HCT116 (cell line): ENCODE measurements around the gene ZNF213. TPM values are rescaled to one million over a fixed set of nuclear protein-coding genes. Genes with fewer than 3 reads are reported as not detected.

ENCODE experiments used
- ATAC-seq: fragments of 200-7000 bp; cut with Tn5 transposase; 2 replicates; pipeline ENCODE4 v1.9.1; 2020; ENCODE audit warnings: mild to moderate bottlenecking, moderate library complexity
- BruUV-seq: library from RNA; stranded (reverse); fragments of 400-500 nt; replicated peaks from 2 replicates; lab custom pipeline; 2021; lab: Mats Ljungman, UMichigan
- CTCF ChIA-PET: fragments of 300-600 bp; sonication (Branson Sonifier 250); formaldehyde crosslinking; loops from one replicate; lab custom pipeline; 2021; ENCODE audit warnings: antibody characterized with exemption; lab: Charles Lee
- POLR2A ChIA-PET: fragments of 300-600, 350-600 bp; sonication (Branson Sonifier 250); formaldehyde crosslinking; loops from one replicate; lab custom pipeline; 2021; ENCODE audit warnings: antibody characterized with exemption; lab: Charles Lee
- RAD21 ChIA-PET, 2 experiments: fragments of 300-600 bp; sonication (Branson Sonifier 250); formaldehyde crosslinking; loops; one replicate each; lab custom pipeline; 2023; ENCODE audit warnings: low total read pairs in 2 of 2; ENCODE audit not compliant: uncharacterized antibody in 2 of 2, unreplicated experiment in 2 of 2, low non-redundant PET in 1 of 2; lab: Charles Lee
- DNase-seq: peaks from one replicate; pipeline ENCODE4 v3.0.0-alpha.2; 2010; ENCODE audit warnings: low read depth, low spot score
- H2AFZ ChIP-seq: fragments of 200-600 bp; shearing (Covaris generic), sonication (generic); 2 replicates; pipeline ENCODE4 v1.6.1; 2017; ENCODE audit warnings: low read depth, mixed run types, mixed read lengths, antibody characterized with exemption, low read length; ENCODE audit not compliant: poor library complexity, severe bottlenecking
- H3K27ac ChIP-seq: 2 replicates; pipeline ENCODE4 v1.5.1; 2012; ENCODE audit warnings: low read depth, low read length
- H3K27me3 ChIP-seq: fragments of 200-600 bp; sonication (generic); 2 replicates; pipeline ENCODE4 v1.6.1; 2016; ENCODE audit warnings: mixed run types, low read length, mixed read lengths; ENCODE audit not compliant: insufficient read depth
- H3K36me3 ChIP-seq, 2 experiments: fragments of 200-500 bp in 1 of 2; fragments of 200-600 bp in 1 of 2; sonication (Bioruptor generic) in 1 of 2; sonication (generic) in 1 of 2; 2 replicates each; pipeline versions ENCODE4 v1.5.1 to v1.6.1; 2014 to 2016; ENCODE audit warnings: low read length in 2 of 2, inconsistent platforms in 1 of 2, mixed read lengths in 1 of 2, mixed run types in 1 of 2; ENCODE audit not compliant: insufficient read depth in 2 of 2, control insufficient read depth in 1 of 2
- H3K4me1 ChIP-seq, 2 experiments: fragments of 200-600 bp in 1 of 2; sonication (generic) in 1 of 2; 2 replicates each; pipeline versions ENCODE4 v1.5.1 to v1.6.1; 2012 to 2017; ENCODE audit warnings: low read length in 2 of 2, inconsistent platforms in 1 of 2, mild to moderate bottlenecking in 1 of 2, mixed read lengths in 1 of 2, mixed run types in 1 of 2, moderate library complexity in 1 of 2; ENCODE audit not compliant: insufficient read depth in 2 of 2, control insufficient read depth in 1 of 2
- H3K4me2 ChIP-seq: fragments of 200-600 bp; sonication (generic); 2 replicates; pipeline ENCODE4 v1.6.1; 2017; ENCODE audit warnings: mixed run types, low read length, mixed read lengths
- H3K4me3 ChIP-seq, 2 experiments: fragments of 200-600 bp in 1 of 2; sonication (generic) in 1 of 2; replicated peaks in 1 of 2; 2 replicates each; pipeline ENCODE4 v1.5.1; 2011 to 2016; ENCODE audit warnings: low read length in 2 of 2, control low read depth in 1 of 2, low read depth in 1 of 2, mild to moderate bottlenecking in 1 of 2, mixed read lengths in 1 of 2, mixed run types in 1 of 2
- H3K79me2 ChIP-seq: fragments of 200-600 bp; sonication (generic); 2 replicates; pipeline ENCODE4 v1.6.1; 2017; ENCODE audit warnings: mild to moderate bottlenecking, mixed run types, low read length, moderate library complexity, mixed read lengths; ENCODE audit not compliant: insufficient read depth
- H3K9ac ChIP-seq: fragments of 200-600 bp; sonication (generic); 2 replicates; pipeline ENCODE4 v1.6.1; 2016; ENCODE audit warnings: low read length, mixed read lengths
- H3K9me2 ChIP-seq: fragments of 200-600 bp; sonication (generic), shearing (Covaris generic); 2 replicates; pipeline ENCODE4 v1.6.1; 2017; ENCODE audit warnings: mixed run types, mild to moderate bottlenecking, moderate library complexity; ENCODE audit not compliant: insufficient read depth
- H3K9me3 ChIP-seq, 2 experiments: fragments of 200-500 bp in 1 of 2; fragments of 200-600 bp in 1 of 2; sonication (Bioruptor generic) in 1 of 2; sonication (generic) in 1 of 2; 2 replicates each; pipeline ENCODE4 v1.6.1; 2014 to 2017; ENCODE audit warnings: low read length in 2 of 2, mixed read lengths in 2 of 2, inconsistent platforms in 1 of 2, low read depth in 1 of 2, mild to moderate bottlenecking in 1 of 2, mixed run types in 1 of 2, moderate library complexity in 1 of 2; ENCODE audit not compliant: control insufficient read depth in 1 of 2, insufficient read depth in 1 of 2
- H4K20me1 ChIP-seq: fragments of 200-600 bp; sonication (generic), shearing (Covaris generic); 2 replicates; pipeline ENCODE4 v1.6.1; 2017; ENCODE audit warnings: mixed run types, mild to moderate bottlenecking, moderate library complexity; ENCODE audit not compliant: insufficient read depth
- CTCF ChIP-seq, 3 experiments: fragments of 200-600 bp in 1 of 3; sonication (generic) in 1 of 3; IDR thresholded peaks in 2 of 3; conservative IDR thresholded peaks in 1 of 3; 2 replicates each; pipeline ENCODE4 v1.5.1; 2012 to 2017; ENCODE audit warnings: low read depth in 2 of 3, low read length in 2 of 3, antibody characterized with exemption in 1 of 3, borderline replicate concordance in 1 of 3, control low read depth in 1 of 3, mild to moderate bottlenecking in 1 of 3, mixed read lengths in 1 of 3, mixed run types in 1 of 3, moderate library complexity in 1 of 3; ENCODE audit not compliant: insufficient read depth in 1 of 3
- EGR1 ChIP-seq: IDR thresholded peaks from 2 replicates; pipeline ENCODE4 v1.6.1; 2012; ENCODE audit warnings: low read depth
- ELF1 ChIP-seq: IDR thresholded peaks from 2 replicates; pipeline ENCODE4 v1.6.1; 2012; ENCODE audit warnings: low read depth, borderline replicate concordance
- JUND ChIP-seq: IDR thresholded peaks from 2 replicates; pipeline ENCODE4 v1.6.1; 2012
- POLR2AphosphoS5 ChIP-seq: IDR thresholded peaks from 2 replicates; pipeline ENCODE4 v1.6.1; 2011; ENCODE audit warnings: mild to moderate bottlenecking, low read depth, low read length, moderate library complexity
- TCF7L2 ChIP-seq: IDR thresholded peaks from 2 replicates; pipeline ENCODE4 v1.7.0; 2011; ENCODE audit warnings: borderline replicate concordance, inconsistent platforms; ENCODE audit not compliant: insufficient read depth, insufficient read length; ENCODE audit errors: extremely low read depth
- YY1 ChIP-seq: IDR thresholded peaks from 2 replicates; pipeline ENCODE4 v1.6.1; 2011; ENCODE audit warnings: low read length, low read depth, moderate library complexity, mild to moderate bottlenecking; ENCODE audit not compliant: insufficient replicate concordance; ENCODE audit errors: extremely low read depth
- ZBTB33 ChIP-seq: IDR thresholded peaks from 2 replicates; pipeline ENCODE4 v1.6.1; 2011; ENCODE audit warnings: mild to moderate bottlenecking, low read length, moderate library complexity; ENCODE audit not compliant: insufficient replicate concordance; ENCODE audit errors: extremely low read depth
- intact Hi-C: fragments of 100-400 bp; cut with micrococcal nuclease; formaldehyde crosslinking; loops from 2 replicates; pipeline ENCODE4 v1.10.0; 2022
- total RNA-seq: library from RNA; stranded (reverse); gene quantifications from one replicate; pipeline ENCODE4 v1.2.1, GENCODE V29; 2021; ENCODE audit not compliant: unreplicated experiment

The ZNF213 gene
- total RNA-seq, 1 experiment from 2014 or later, result 11.0 TPM

GRCh38 chr16:3152277-3152990 is 17.6 kb downstream of the ZNF213 start:
- no peaks in the 10 kb centered on the region for H3K27me3 ChIP-seq
- no peaks in the 10 kb centered on the region for H3K36me3 ChIP-seq
- H3K79me2 ChIP-seq, result no peaks in the 10 kb centered on the region
- CTCF ChIA-PET, result interaction anchor here (0.9 to 4.0 kb wide), 4 partner anchors 14 to 23 kb away, joined by 3 to 41 read pairs (median 4); partner anchors contain the start of gene ZNF213
- TF ChIP-seq JUND (no peak), CTCF (IDR thresholded peaks at IDR 0.05 in 2 of 3, conservative IDR thresholded peaks at IDR 0.05 in 1 of 3; ENCODE audit: borderline replicate concordance in 1 of 3, insufficient read depth in 1 of 3, low read depth in 2 of 3, low read length in 2 of 3) (peak in 2 of 3 experiments; percentile 27 to 48; a peak in 3 of 6 replicates), YY1 (peak; percentile 76), ZBTB33 (peak; percentile 32), TCF7L2 (peak; percentile 78), ELF1 (no peak), POLR2AphosphoS5 (peak; percentile 35; the same call in 1 of the 2 replicates), EGR1 (no peak)
- TF ChIP-seq, all 23 proteins: peak for 5
- no TSS peak for BruUV-seq
- H3K4me3 ChIP-seq, result peak overlapping the region; percentile 45 to 65
- intact Hi-C loops, result loop anchor here (5.0 kb wide), 1 partner anchor 35 kb away; the partner anchor contains the start of gene OR1F1
- DNase-seq (peak; percentile 89), ATAC-seq (peak; percentile 40)
- RAD21 ChIA-PET, result no interaction called here
- peak overlapping the region; percentile 25 for H3K9ac ChIP-seq
- POLR2A ChIA-PET, result interaction anchor here (0.9 kb wide), 2 partner anchors 16 to 131 kb away, joined by 3 read pairs; no protein-coding TSS in a partner anchor
- H3K9me2 ChIP-seq, result no peaks in the 10 kb centered on the region
- no peaks in the 10 kb centered on the region for H4K20me1 ChIP-seq
- peak overlapping the region; percentile 86 for H3K4me2 ChIP-seq
- peak overlapping the region; percentile 95 for H3K27ac ChIP-seq
- peaks cover 11 to 46% of the 10 kb centered on the region in 2 experiments for H3K4me1 ChIP-seq
- no peaks in the 10 kb centered on the region for H3K9me3 ChIP-seq
- H2AFZ ChIP-seq, result peak overlapping the region; percentile 14
